Activated naive CD8-positive, alpha-beta T cell treated with anti-CD3 and anti-CD28 coated beads for 36 hours (primary cell): ENCODE results near the gene P3H1. TPM values are rescaled to one million over a fixed set of nuclear protein-coding genes. Genes with fewer than 3 reads are reported as not detected.
"Not testable (repeated sequence)": the region's sequence is repeated elsewhere in the genome, so short reads cannot be mapped to it uniquely, and the experiment has no call there.

Source experiments
- DNase-seq: peaks from one replicate; pipeline ENCODE4 v3.0.0; 2021
- H3K27ac Mint-ChIP-seq: one replicate; pipeline ENCODE4 v1.8.0; 2022; ENCODE audit warnings: mild to moderate bottlenecking, moderate library complexity, mixed read lengths
- H3K27me3 Mint-ChIP-seq: one replicate; pipeline ENCODE4 v1.8.0; 2022; ENCODE audit warnings: mild to moderate bottlenecking, mixed read lengths
- H3K36me3 Mint-ChIP-seq: one replicate; pipeline ENCODE4 v1.8.0; 2021; ENCODE audit warnings: mild to moderate bottlenecking, mixed read lengths
- H3K4me1 Mint-ChIP-seq: one replicate; pipeline ENCODE4 v1.8.0; 2021; ENCODE audit warnings: mixed read lengths
- H3K4me3 Mint-ChIP-seq: one replicate; pipeline ENCODE4 v1.8.0; 2022; ENCODE audit warnings: mild to moderate bottlenecking, moderate library complexity, mixed read lengths
- H3K9me3 Mint-ChIP-seq: one replicate; pipeline ENCODE4 v1.8.0; 2022; ENCODE audit warnings: mixed read lengths
- total RNA-seq, 2 experiments: library from RNA; stranded (reverse); gene quantifications; one replicate each; pipeline ENCODE4 v1.2.3, GENCODE V29; 2021

Gene P3H1
- total RNA-seq, 2 experiments from 2014 or later: 24.1 to 27.8 TPM

DNA sequence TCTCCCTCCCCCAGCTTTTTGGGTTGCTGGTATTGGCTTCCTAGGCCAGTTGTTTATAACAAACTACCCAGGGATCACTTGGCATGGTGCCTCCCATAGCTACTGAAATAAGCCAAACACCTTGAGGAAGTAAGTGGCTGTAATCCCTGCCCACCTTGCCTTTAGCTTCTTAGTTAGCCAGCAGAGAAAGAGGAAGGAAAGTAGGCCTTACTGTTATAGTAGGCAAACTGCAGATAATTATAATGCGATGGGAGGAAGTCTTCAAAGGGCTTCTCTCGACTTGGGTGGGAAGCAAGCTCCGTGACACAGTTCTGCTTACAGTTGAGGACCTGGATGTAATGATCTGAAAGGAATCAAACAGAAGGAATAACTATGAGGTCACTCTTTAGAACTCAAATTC, 8.2 kb downstream of the P3H1 start:
- Mint-ChIP-seq H3K4me1 (peaks cover 4% of the 10 kb centered on the region), H3K27me3 (no peaks in the 10 kb centered on the region), H3K36me3 (peaks cover 20% of the 10 kb centered on the region), H3K27ac (no peak overlapping the region), H3K4me3 (no peak overlapping the region), H3K9me3 (no peaks in the 10 kb centered on the region)
- DNase-seq: no peak

DNA sequence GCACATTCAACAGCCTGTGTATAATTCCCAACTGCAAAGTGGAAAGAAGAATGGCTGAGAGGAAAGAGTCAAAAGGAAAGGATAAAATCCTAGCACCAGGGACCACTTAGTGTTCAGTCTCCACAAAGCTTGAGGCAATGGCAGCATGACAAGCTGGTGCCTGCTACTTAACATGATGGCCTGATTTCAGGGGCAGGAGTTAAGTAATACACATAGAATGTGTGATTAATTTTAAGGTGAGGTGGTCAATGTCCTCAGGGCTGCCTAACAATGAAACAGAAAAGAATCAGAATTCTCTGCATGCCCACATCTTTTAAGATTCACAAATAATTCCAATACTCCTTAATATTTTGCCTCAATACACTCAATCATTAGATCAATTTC, 8.9 kb downstream of the P3H1 start:
- Mint-ChIP-seq H3K27ac (no peak overlapping the region), H3K9me3 (no peaks in the 10 kb centered on the region), H3K4me3 (no peak overlapping the region), H3K36me3 (peaks cover 20% of the 10 kb centered on the region), H3K27me3 (no peaks in the 10 kb centered on the region), H3K4me1 (peaks cover 4% of the 10 kb centered on the region)
- DNase-seq: no peak

DNA sequence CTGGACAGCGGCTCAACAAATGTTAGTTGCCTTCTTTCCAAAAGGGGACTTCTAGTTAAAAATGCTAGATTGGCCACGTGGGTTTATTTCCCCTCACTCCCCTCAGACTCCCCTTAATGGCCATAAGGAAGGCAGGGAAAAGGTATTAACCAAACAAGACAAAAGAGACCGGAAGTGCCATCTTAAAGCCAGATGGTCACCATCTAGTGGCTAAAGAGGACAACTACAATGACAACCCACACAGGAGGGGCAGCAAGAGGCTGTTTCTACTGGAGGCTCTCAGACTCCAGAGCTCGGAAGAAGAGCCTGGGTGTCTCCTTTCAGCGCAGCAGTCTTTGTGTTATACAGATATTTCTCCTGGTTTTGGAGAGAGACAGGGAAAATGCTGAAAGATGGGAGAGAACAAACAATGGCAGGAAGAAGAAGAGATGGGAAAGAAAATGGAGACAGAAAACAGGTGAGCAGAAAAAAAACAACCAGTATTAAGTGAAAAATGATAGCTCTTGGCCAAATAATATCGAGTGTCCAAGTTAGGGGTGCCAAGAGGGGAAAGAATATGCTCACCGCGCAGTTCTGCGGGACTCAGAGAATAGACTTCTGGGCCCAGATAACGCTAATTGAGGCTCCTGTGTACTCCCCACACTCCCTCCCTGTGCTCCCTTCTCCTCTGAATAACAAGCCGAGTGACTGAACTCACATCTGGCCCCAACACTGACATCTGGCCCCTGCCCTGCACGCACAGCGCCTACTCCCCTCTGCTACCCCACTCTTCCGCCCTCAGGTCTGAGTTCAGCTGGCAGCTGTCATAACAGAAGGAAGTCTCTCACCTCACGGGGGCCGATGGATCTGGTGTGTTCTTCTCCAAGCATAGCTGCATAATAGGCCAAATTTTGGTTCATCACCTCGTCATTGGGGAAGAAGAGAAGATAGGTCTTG, 9.6 kb downstream of the P3H1 start:
- DNase-seq: no peak
- Mint-ChIP-seq H3K27me3 (no peaks in the 10 kb centered on the region), H3K4me3 (no peak overlapping the region), H3K36me3 (peaks cover 26% of the 10 kb centered on the region), H3K27ac (no peak overlapping the region), H3K4me1 (peaks cover under 1% of the 10 kb centered on the region), H3K9me3 (no peaks in the 10 kb centered on the region)

DNA sequence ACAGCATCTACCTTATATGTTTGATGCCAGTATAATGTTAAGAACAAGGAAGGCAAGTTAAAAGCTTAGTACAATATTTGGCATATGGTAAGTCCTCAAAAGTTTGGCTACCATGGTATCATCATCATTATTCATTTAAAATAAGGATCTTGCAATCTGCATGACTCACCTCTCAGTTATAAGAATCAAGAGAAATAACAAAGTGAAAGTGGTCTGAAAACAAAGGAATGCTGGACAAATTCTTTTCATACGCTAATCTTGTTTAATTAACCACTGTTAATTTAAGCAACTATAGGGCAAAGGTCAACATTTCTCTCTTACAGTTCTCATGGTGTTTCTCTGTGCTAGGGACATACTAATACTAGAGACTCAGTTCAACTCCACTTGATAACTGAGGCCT, 13.8 kb downstream of the P3H1 start:
- H3K27me3 Mint-ChIP-seq: no peaks in the 10 kb centered on the region
- no peak for DNase-seq
- H3K4me1 Mint-ChIP-seq: peaks cover 1% of the 10 kb centered on the region
- no peak overlapping the region for H3K4me3 Mint-ChIP-seq
- peaks cover 5% of the 10 kb centered on the region for H3K9me3 Mint-ChIP-seq
- H3K36me3 Mint-ChIP-seq: peaks cover 37% of the 10 kb centered on the region
- H3K27ac Mint-ChIP-seq: no peak overlapping the region

DNA sequence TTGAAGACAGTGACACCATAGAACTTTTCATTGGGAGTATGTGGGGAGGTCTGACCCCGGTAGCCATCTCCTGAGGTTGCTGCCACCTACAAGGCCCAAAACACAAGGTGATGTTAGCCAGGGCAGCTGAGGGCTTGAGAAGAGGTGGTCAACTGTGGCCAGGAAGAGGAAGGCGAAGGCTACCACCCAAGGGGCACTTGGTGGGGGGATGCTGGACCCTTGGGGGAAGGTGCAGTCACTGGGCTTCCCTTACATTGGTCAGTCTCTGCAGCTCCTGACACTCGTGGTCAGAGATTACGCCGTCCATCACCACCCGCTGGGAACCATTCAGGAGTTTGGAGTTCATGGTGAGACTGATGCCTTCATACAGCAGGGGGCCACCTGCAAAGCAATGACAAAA, 14.5 kb downstream of the P3H1 start:
- Mint-ChIP-seq H3K27me3 (no peaks in the 10 kb centered on the region), H3K9me3 (peaks cover 5% of the 10 kb centered on the region), H3K4me1 (peaks cover 1% of the 10 kb centered on the region), H3K4me3 (no peak overlapping the region), H3K27ac (no peak overlapping the region), H3K36me3 (peaks cover 32% of the 10 kb centered on the region)
- DNase-seq: no peak

DNA sequence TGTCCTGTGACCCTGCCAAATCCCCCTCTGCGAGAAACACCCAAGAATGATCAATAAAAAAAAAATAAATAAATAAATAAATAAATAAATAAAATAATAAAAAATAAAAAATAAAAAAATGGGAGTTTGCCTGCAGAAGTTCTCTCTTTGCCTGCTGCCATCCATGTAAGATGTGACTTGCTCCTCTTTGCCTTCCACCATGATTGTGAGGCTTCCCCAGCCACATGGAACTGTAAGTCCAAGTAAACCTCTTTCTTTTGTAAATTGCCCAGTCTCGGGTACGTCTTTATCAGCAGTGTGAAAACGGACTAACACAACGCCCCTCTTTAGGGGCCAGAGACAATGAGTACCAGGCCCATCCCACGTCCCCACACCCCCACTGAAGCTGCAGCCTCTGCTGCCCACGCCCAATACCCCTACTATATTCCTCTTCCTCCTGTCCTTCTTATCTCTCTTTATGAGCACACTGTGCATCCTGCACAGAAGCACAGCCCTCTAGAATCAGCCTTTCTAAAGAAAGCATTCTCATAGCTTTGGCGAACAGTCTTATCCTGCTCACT, 15.2 kb downstream of the P3H1 start:
- not testable (repeated sequence) for DNase-seq, H3K27ac Mint-ChIP-seq, H3K4me1 Mint-ChIP-seq, H3K4me3 Mint-ChIP-seq, H3K9me3 Mint-ChIP-seq, H3K27me3 Mint-ChIP-seq
- H3K36me3 Mint-ChIP-seq: peaks cover 28% of the 10 kb centered on the region

DNA sequence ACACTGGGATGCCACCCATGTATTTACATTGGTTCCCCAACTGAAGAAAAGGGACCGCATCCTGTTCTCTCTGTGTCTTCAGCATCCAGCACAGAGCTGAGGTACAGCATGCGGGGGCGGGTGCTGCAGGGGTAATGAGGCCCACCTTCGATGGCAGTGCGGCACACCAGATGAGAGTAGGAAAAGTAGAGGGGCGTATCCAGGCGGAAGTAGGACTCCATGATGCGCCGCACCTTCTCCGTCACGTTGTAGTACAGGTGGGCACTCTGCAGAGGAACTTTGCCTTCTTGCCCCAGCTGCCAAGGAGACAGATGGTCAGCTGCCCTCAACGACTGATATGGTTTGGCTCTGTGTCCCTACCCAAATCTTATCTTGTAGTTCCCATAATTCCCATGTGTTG, 16.8 kb downstream of the P3H1 start:
- no peak for DNase-seq
- no peaks in the 10 kb centered on the region for H3K27me3 Mint-ChIP-seq
- peaks cover 1% of the 10 kb centered on the region for H3K4me1 Mint-ChIP-seq
- H3K27ac Mint-ChIP-seq: no peak overlapping the region
- H3K36me3 Mint-ChIP-seq: peaks cover 26% of the 10 kb centered on the region
- H3K4me3 Mint-ChIP-seq: no peak overlapping the region
- H3K9me3 Mint-ChIP-seq: peaks cover 5% of the 10 kb centered on the region

DNA sequence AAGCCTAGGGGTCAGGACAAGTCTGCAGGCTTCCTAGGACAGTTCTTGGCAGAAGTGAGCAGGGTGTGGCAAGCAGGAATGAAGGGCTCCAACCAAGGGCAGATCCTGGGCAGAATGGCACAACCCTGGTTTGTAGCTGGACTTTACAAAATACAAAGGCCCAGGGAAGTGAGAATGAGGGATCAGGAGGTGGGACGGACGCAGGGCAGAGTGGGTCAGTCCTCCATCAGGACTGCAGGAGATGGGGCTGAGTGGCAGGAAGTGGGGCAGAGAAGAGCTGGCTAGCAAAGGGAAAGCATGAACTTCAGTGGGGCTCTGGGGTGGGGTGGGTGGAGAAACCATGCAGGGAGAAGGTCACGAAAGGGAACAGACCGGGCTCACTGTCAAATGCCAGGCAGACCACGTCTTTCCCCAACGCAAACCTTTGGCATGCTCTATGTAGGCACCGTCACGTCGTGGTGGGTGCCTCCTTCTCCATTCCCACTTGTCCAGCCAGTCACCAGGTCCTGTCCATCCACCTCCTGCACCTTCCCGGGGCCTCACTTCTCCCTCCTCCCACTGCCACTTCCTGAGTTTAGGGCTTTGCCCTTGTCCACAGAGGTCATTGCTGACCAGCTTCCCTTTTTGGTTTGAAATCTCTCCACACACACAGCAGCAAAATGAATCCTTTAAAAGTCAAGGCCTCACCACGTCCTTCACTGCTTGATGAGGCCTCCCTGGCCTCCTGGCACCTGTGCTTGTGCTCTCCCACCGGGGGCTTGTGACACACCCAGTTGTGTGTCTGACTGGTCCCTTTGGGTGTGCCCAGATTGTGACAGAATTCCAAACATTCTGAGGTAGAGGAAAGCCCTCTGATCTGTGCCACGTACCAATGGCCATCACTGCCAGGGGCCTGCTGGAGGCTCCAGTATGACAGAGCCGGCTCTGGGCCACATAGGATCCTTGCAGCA, 18.1 kb downstream of the P3H1 start:
- peaks cover 21% of the 10 kb centered on the region for H3K36me3 Mint-ChIP-seq
- H3K4me1 Mint-ChIP-seq: peaks cover 1% of the 10 kb centered on the region
- DNase-seq: no peak
- no peak overlapping the region for H3K4me3 Mint-ChIP-seq
- H3K9me3 Mint-ChIP-seq: peaks cover 5% of the 10 kb centered on the region
- no peaks in the 10 kb centered on the region for H3K27me3 Mint-ChIP-seq
- H3K27ac Mint-ChIP-seq: no peak overlapping the region

DNA sequence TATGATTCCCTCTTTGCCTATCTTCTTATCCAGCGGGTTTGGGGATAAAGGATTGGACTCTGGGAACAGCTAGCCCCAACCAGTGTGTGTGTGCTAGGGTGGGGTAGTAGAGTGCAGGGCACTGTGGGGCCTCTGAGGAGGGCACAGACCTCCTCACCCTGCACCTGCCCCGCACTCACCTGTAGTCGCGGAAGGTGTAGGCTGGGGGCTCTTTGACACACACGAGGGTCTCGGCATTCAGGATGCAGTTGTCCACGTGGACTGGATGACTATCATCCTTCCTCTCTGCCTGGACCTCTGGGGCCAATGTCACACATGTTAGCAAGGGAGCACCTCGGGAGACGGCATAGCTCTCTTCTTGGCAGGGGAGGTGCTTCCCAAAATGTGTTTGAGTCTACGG, 18.8 kb downstream of the P3H1 start:
- Mint-ChIP-seq H3K9me3 (peaks cover 5% of the 10 kb centered on the region), H3K27me3 (no peaks in the 10 kb centered on the region), H3K4me3 (no peak overlapping the region), H3K27ac (peak overlapping the region; percentile 17), H3K4me1 (peaks cover 1% of the 10 kb centered on the region), H3K36me3 (peaks cover 21% of the 10 kb centered on the region)
- DNase-seq: no peak

DNA sequence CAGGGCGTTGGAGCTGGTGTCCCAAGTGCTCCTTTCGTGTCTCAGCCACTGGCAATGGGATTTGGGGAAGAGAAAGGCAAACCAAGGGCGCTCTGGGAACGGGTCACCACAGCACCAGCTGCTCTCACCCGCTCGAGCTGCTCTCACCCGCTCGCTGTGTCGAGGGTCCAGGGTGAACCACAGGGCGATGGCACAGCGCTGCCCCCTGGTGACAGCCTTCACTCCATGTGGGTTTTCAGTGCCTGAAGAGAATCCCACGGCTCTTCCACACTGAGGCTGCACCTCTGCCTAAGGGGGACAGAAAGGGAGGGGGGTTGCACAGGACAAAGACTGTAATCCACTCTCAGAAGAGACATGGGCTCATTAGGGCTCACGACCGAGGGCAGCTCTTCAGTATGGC, 19.7 kb downstream of the P3H1 start:
- H3K4me3 Mint-ChIP-seq: no peak overlapping the region
- peaks cover 1% of the 10 kb centered on the region for H3K4me1 Mint-ChIP-seq
- no peak overlapping the region for H3K27ac Mint-ChIP-seq
- no peaks in the 10 kb centered on the region for H3K27me3 Mint-ChIP-seq
- H3K9me3 Mint-ChIP-seq: peaks cover 5% of the 10 kb centered on the region
- DNase-seq: peak; percentile 36
- H3K36me3 Mint-ChIP-seq: peaks cover 14% of the 10 kb centered on the region

DNA sequence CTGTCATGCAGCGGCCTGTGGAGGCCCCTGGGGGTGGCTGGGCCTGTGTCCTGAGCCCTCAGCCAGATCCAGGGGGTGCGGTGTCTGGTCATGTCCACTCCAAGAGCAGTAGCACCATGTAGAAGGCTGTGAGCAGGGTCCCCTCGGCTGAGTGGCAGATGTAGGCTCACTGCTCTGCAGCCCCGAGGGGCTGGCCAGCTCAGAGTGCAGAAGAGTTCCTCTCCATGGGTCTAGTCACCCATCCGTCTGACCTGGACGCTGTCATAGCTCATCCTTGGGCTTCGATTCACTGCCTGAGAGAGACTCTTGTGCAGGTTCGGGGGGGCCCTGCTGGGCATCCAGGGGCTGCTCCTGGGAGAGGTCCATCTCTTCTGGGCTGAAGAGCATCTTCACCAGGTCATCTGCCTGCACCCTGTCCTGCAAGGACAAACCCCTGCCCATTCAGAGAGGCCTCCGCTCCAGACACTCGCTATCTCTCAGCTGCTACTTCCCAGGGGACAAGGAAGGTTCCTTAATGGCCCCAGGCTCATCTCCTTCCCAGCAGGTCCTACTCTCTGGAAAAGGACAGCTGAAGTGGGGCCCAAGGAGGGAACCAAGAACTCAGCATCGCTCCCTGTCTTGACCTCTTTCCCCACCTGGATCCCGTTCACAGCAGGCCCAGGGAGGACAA, 20.3 kb downstream of the P3H1 start:
- no peaks in the 10 kb centered on the region for H3K27me3 Mint-ChIP-seq
- H3K36me3 Mint-ChIP-seq: peaks cover 8% of the 10 kb centered on the region
- peaks cover under 1% of the 10 kb centered on the region for H3K4me1 Mint-ChIP-seq
- H3K27ac Mint-ChIP-seq: no peak overlapping the region
- DNase-seq: no peak
- H3K9me3 Mint-ChIP-seq: peaks cover under 1% of the 10 kb centered on the region
- no peak overlapping the region for H3K4me3 Mint-ChIP-seq

DNA sequence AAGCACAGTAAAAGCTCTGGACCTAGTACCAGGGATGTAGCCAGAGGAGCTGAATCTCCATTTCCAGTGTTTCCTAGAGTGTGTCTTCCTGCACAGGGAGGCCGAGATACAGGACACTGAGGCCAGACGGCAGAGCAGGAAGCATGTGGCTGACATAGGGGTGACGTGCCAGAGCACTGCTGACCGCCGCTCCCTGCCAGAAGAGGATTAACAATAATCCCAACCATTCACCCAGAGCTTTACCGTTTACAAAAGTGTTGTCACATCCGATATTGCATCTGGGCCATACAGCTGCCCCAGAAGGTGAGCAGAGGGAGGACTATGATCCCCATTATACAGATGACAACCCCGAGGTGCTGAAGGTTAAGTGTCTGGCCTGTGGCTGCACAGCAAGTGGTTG, 21.0 kb downstream of the P3H1 start:
- H3K36me3 Mint-ChIP-seq: peaks cover 7% of the 10 kb centered on the region
- H3K9me3 Mint-ChIP-seq: no peaks in the 10 kb centered on the region
- DNase-seq: no peak
- no peaks in the 10 kb centered on the region for H3K4me1 Mint-ChIP-seq
- H3K4me3 Mint-ChIP-seq: no peak overlapping the region
- no peaks in the 10 kb centered on the region for H3K27me3 Mint-ChIP-seq
- H3K27ac Mint-ChIP-seq: no peak overlapping the region

DNA sequence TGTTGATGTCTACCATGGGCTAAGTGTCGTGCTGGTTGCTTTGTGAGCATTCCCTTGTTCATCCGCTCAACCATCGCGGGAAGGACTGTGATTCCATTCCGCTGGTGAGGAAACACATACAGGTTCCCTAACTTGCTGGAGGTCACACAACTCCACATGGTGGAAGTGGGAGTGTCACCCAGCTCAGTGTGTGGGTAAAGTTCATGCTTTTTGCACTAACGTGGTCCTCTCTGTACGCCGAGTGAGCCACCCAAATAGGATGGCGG, 22.7 kb downstream of the P3H1 start:
- Mint-ChIP-seq H3K36me3 (peaks cover 2% of the 10 kb centered on the region), H3K4me3 (no peak overlapping the region), H3K9me3 (no peaks in the 10 kb centered on the region), H3K27ac (no peak overlapping the region), H3K27me3 (no peaks in the 10 kb centered on the region), H3K4me1 (no peaks in the 10 kb centered on the region)
- no peak for DNase-seq

DNA sequence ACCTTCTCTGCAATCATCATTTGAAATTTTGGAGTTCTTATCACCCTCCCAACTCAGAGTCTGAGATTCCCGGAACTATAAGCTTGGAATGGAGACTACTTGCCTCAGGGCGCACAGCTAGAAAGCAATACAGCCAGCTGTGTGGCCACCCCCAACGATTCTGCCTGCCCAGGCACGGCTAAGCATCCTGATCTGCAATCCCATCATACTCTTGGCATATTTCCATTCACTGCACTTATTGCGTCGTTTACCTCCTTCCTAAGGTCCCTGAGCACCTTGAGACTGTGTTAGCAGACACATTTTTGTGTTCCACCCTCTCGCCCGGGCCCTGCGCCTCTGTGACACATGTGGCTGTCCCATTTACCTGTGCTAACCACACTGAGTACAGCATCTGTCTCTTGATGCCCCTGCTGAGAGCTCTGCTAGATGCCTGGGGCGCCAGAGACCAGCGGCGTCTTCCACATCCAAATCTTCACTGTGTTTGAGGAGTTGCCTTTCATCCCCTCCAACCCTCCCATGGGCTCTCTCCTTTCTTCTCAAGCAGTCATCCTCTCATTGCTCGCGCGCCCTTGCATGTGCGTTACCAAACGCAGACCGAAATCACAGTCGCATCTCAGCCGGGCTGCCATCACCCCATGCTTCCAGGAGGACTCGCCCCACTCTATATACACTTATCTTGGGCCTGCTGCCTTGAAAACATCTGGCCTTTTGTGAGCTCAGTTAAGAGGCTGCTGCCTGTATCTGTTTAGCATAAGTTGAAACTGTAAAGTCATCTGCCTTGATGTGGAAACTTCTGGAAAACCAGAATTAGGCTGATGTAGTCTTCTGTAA, 23.3 kb downstream of the P3H1 start:
- Mint-ChIP-seq H3K9me3 (no peaks in the 10 kb centered on the region), H3K4me1 (no peaks in the 10 kb centered on the region), H3K4me3 (no peak overlapping the region), H3K36me3 (peaks cover 2% of the 10 kb centered on the region), H3K27ac (no peak overlapping the region), H3K27me3 (no peaks in the 10 kb centered on the region)
- no peak for DNase-seq
